A673 (cell line): ENCODE measurements around the gene CXXC1. TPM values are rescaled to one million over a fixed set of nuclear protein-coding genes. Genes with fewer than 3 reads are reported as not detected.

Experiments used
- BruUV-seq: library from RNA; stranded (reverse); fragments of 400-500 nt; replicated peaks from 2 replicates; lab custom pipeline; 2021; lab: Mats Ljungman, UMichigan
- CTCF ChIA-PET: fragments of 300-600 bp; sonication (Branson Sonifier 250); formaldehyde crosslinking; loops from one replicate; lab custom pipeline; 2022; ENCODE audit warnings: antibody characterized with exemption; lab: Charles Lee
- POLR2A ChIA-PET: fragments of 300-600 bp; sonication (Branson Sonifier 250); formaldehyde crosslinking; loops from one replicate; lab custom pipeline; 2022; ENCODE audit warnings: antibody characterized with exemption; ENCODE audit not compliant: low non-redundant PET; lab: Charles Lee
- DNase-seq: peaks from one replicate; pipeline ENCODE4 v3.0.0-alpha.2; 2015; ENCODE audit warnings: low spot score
- H3K27ac ChIP-seq: fragments of 200-600 bp; sonication (generic); 2 replicates; pipeline ENCODE4 v1.5.1; 2016; ENCODE audit warnings: mixed run types, low read depth, mild to moderate bottlenecking, mixed read lengths, antibody characterized with exemption, low read length; ENCODE audit not compliant: poor library complexity, severe bottlenecking
- H3K27me3 ChIP-seq: fragments of 200-600 bp; sonication (generic); replicated peaks from 2 replicates; pipeline ENCODE4 v1.6.1; 2017; ENCODE audit warnings: mixed run types, low read depth, mild to moderate bottlenecking, mixed read lengths, antibody characterized with exemption, low read length; ENCODE audit not compliant: insufficient read depth, poor library complexity
- H3K36me3 ChIP-seq: fragments of 200-600 bp; sonication (generic); 2 replicates; pipeline ENCODE4 v1.6.1; 2016; ENCODE audit warnings: mixed run types, mild to moderate bottlenecking, mixed read lengths, antibody characterized with exemption, low read length; ENCODE audit not compliant: insufficient read depth, poor library complexity, severe bottlenecking
- H3K4me1 ChIP-seq: fragments of 200-600 bp; sonication (generic); 2 replicates; pipeline ENCODE4 v1.6.1; 2017; ENCODE audit warnings: mixed run types, mild to moderate bottlenecking, mixed read lengths, antibody characterized with exemption, low read length; ENCODE audit not compliant: insufficient read depth, poor library complexity, severe bottlenecking
- H3K4me3 ChIP-seq: fragments of 200-600 bp; sonication (generic); 2 replicates; pipeline ENCODE4 v1.5.1; 2016; ENCODE audit warnings: low read depth, mixed run types, mild to moderate bottlenecking, mixed read lengths, low read length; ENCODE audit not compliant: poor library complexity, severe bottlenecking
- H3K9me3 ChIP-seq: fragments of 200-600 bp; sonication (generic); 2 replicates; pipeline ENCODE4 v1.6.1; 2016; ENCODE audit warnings: mixed run types, low read depth, mild to moderate bottlenecking, mixed read lengths, antibody characterized with exemption, low read length; ENCODE audit not compliant: poor library complexity, severe bottlenecking
- EZH2 ChIP-seq: fragments of 200-600 bp; sonication (generic); IDR thresholded peaks from 2 replicates; pipeline ENCODE4 v1.6.1; 2017; ENCODE audit warnings: borderline replicate concordance, low read depth, mild to moderate bottlenecking, mixed read lengths, antibody characterized with exemption, low read length; ENCODE audit not compliant: poor library complexity, severe bottlenecking
- intact Hi-C: fragments of 100-400 bp; cut with micrococcal nuclease; formaldehyde crosslinking; loops from one replicate; pipeline ENCODE4 v1.10.0; 2022; ENCODE audit not compliant: unreplicated experiment
- total RNA-seq: library from RNA; stranded (reverse); gene quantifications from 2 replicates; pipeline ENCODE4 v1.2.3, GENCODE V29; 2021
- TF ChIP-seq, protein P1 (sequence below): fragments of 300-800, 200-600 bp; sonication (generic); conservative IDR thresholded peaks from 2 replicates; pipeline ENCODE4 v1.5.1; 2017; ENCODE audit warnings: low read depth, mild to moderate bottlenecking, antibody characterized with exemption, low read length, moderate library complexity, mixed read lengths

CXXC1 gene
- total RNA-seq, 1 experiment from 2014 or later: 94.5 TPM

DNA sequence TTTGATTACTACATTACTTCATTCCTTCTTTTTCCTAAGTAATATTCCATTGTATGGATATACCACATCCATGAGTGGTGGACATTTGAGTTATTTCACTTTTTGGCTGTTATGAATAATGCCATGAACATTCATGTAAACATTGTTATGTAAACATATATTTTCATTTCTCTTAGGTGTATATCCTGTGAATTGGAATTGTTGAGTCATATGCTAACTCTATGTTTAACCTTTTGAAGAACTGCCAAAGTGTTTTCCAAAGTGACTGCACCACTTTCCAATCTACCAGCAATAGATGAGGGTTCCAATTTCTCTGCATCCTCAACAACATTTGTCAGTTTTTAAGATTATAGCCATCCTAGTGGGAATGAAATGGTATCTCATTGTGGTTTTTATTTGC lies 42.7 kb upstream of the CXXC1 start:
- no peak for DNase-seq
- H3K36me3 ChIP-seq: no peaks in the 10 kb centered on the region
- no peak overlapping the region for H3K4me3 ChIP-seq
- H3K4me1 ChIP-seq: no peaks in the 10 kb centered on the region
- H3K9me3 ChIP-seq: no peaks in the 10 kb centered on the region
- no TSS peak for BruUV-seq
- TF ChIP-seq EZH2: no peak
- TF ChIP-seq, protein P1, sequence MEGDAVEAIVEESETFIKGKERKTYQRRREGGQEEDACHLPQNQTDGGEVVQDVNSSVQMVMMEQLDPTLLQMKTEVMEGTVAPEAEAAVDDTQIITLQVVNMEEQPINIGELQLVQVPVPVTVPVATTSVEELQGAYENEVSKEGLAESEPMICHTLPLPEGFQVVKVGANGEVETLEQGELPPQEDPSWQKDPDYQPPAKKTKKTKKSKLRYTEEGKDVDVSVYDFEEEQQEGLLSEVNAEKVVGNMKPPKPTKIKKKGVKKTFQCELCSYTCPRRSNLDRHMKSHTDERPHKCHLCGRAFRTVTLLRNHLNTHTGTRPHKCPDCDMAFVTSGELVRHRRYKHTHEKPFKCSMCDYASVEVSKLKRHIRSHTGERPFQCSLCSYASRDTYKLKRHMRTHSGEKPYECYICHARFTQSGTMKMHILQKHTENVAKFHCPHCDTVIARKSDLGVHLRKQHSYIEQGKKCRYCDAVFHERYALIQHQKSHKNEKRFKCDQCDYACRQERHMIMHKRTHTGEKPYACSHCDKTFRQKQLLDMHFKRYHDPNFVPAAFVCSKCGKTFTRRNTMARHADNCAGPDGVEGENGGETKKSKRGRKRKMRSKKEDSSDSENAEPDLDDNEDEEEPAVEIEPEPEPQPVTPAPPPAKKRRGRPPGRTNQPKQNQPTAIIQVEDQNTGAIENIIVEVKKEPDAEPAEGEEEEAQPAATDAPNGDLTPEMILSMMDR: no peak
- CTCF ChIA-PET: no interaction called here
- POLR2A ChIA-PET: no interaction called here
- no peak overlapping the region for H3K27ac ChIP-seq
- intact Hi-C loops: no loop called here
- peaks cover 6% of the 10 kb centered on the region for H3K27me3 ChIP-seq

- intact Hi-C loops: no loop called here
- Histone ChIP-seq H3K9me3 (no peaks in the 10 kb centered on the region), H3K4me1 (no peaks in the 10 kb centered on the region), H3K27ac (no peak overlapping the region), H3K4me3 (no peak overlapping the region), H3K27me3 (peaks cover 13% of the 10 kb centered on the region), H3K36me3 (no peaks in the 10 kb centered on the region)
- ChIA-PET CTCF (no interaction called here), POLR2A (no interaction called here)
- no TSS peak for BruUV-seq
- DNase-seq: no peak
- TF ChIP-seq, protein P1: no peak
- no peak for TF ChIP-seq EZH2
Measured at GRCh38 chr18:50327983-50328382, 40.5 kb upstream of the CXXC1 start.

GRCh38 chr18:50320719-50321118 lies 33.2 kb upstream of the CXXC1 start:
- no peak overlapping the region for H3K4me3 ChIP-seq
- no peak for DNase-seq
- no peaks in the 10 kb centered on the region for H3K9me3 ChIP-seq
- CTCF ChIA-PET: no interaction called here
- H3K27ac ChIP-seq: no peak overlapping the region
- POLR2A ChIA-PET: no interaction called here
- no peaks in the 10 kb centered on the region for H3K36me3 ChIP-seq
- intact Hi-C loops: no loop called here
- H3K27me3 ChIP-seq: peaks cover 52% of the 10 kb centered on the region
- BruUV-seq: no TSS peak
- TF ChIP-seq EZH2: no peak
- TF ChIP-seq, protein P1: no peak
- H3K4me1 ChIP-seq: no peaks in the 10 kb centered on the region
